Endothelial cell of umbilical vein (primary cell): Measurements from ENCODE around the gene SLC5A2. TPM values are rescaled to one million over a fixed set of nuclear protein-coding genes. Genes with fewer than 3 reads are reported as not detected.

Experiments used
- BruUV-seq: library from RNA; stranded (reverse); fragments of 400-500 nt; replicated peaks from 2 replicates; lab custom pipeline; 2021; lab: Mats Ljungman, UMichigan
- CTCF ChIA-PET: fragments of 300-600, 350-600 bp; sonication (Branson Sonifier 250); formaldehyde crosslinking; loops from one replicate; lab custom pipeline; 2021; ENCODE audit warnings: antibody characterized with exemption, inconsistent platforms; lab: Charles Lee
- POLR2A ChIA-PET: fragments of 300-600, 350-600 bp; sonication (Branson Sonifier 250); formaldehyde crosslinking; loops from one replicate; lab custom pipeline; 2021; ENCODE audit warnings: antibody characterized with exemption, inconsistent platforms; lab: Charles Lee
- DNase-seq: peaks from one replicate; pipeline ENCODE4 v3.0.0-alpha.2; 2011; ENCODE audit warnings: low read depth, low spot score
- FAIRE-seq: peaks from 2 replicates; lab custom pipeline; 2011; peaks lifted over from hg19 to GRCh38; lab: Jason Lieb, UNC
- H2AFZ ChIP-seq: 2 replicates; pipeline ENCODE4 v1.6.0; 2012; ENCODE audit warnings: low read depth, low read length, control low read depth, inconsistent platforms
- H3K27ac ChIP-seq: 2 replicates; pipeline ENCODE4 v1.5.1; 2011; ENCODE audit warnings: low read depth, mild to moderate bottlenecking, control low read depth, low read length, moderate library complexity; ENCODE audit not compliant: insufficient read depth
- H3K27me3 ChIP-seq, 2 experiments: 2 replicates each; pipeline versions ENCODE4 v1.6.0 to v1.6.1; 2011; ENCODE audit warnings: low read length in 2 of 2, mixed read lengths in 1 of 2; ENCODE audit not compliant: control insufficient read depth in 2 of 2, insufficient read depth in 2 of 2
- H3K36me3 ChIP-seq, 2 experiments: 2 replicates in 1 of 2; 3 replicates in 1 of 2; pipeline ENCODE4 v1.5.1; 2011; ENCODE audit warnings: low read length in 2 of 2, mild to moderate bottlenecking in 1 of 2, moderate library complexity in 1 of 2; ENCODE audit not compliant: control insufficient read depth in 2 of 2, insufficient read depth in 2 of 2; ENCODE audit errors: extremely low read depth in 1 of 2
- H3K4me1 ChIP-seq: 3 replicates; pipeline ENCODE4 v1.5.1; 2011; ENCODE audit warnings: mild to moderate bottlenecking, low read length; ENCODE audit not compliant: control insufficient read depth, insufficient read depth; ENCODE audit errors: extremely low read depth
- H3K4me2 ChIP-seq: 2 replicates; pipeline ENCODE4 v1.6.1; 2011; ENCODE audit warnings: low read length, control low read depth, mixed read lengths; ENCODE audit not compliant: insufficient read depth
- H3K4me3 ChIP-seq, 3 experiments: fragments of 200-600 bp in 1 of 3; sonication (generic), shearing (Covaris generic) in 1 of 3; replicated peaks in 1 of 3; 2 replicates each; pipeline ENCODE4 v1.5.1; 2011 to 2016; ENCODE audit warnings: control low read depth in 3 of 3, low read length in 3 of 3, mild to moderate bottlenecking in 2 of 3, inconsistent platforms in 1 of 3, low read depth in 1 of 3, moderate library complexity in 1 of 3; ENCODE audit not compliant: insufficient read depth in 1 of 3
- H3K79me2 ChIP-seq: 2 replicates; pipeline ENCODE4 v1.6.0; 2012; ENCODE audit warnings: low read length, inconsistent platforms; ENCODE audit not compliant: control insufficient read depth, insufficient read depth
- H3K9ac ChIP-seq: replicated peaks from 2 replicates; pipeline ENCODE3; 2011; ENCODE audit warnings: low read length, control low read depth; ENCODE audit not compliant: insufficient read depth; ENCODE audit errors: extremely low read depth
- H3K9me1 ChIP-seq: replicated peaks from 3 replicates; pipeline ENCODE4 v1.6.0; 2011; ENCODE audit warnings: mild to moderate bottlenecking, low read length; ENCODE audit not compliant: control insufficient read depth, insufficient read depth; ENCODE audit errors: extremely low read depth
- H3K9me3 ChIP-seq: replicated peaks from 2 replicates; pipeline ENCODE4 v1.5.1; 2012; ENCODE audit warnings: low read length, inconsistent platforms; ENCODE audit not compliant: control insufficient read depth, insufficient read depth
- H4K20me1 ChIP-seq: replicated peaks from 2 replicates; pipeline ENCODE3; 2011; ENCODE audit warnings: mild to moderate bottlenecking, low read length; ENCODE audit not compliant: control insufficient read depth, insufficient read depth; ENCODE audit errors: extremely low read depth
- CTCF ChIP-seq, 2 donors: IDR thresholded peaks; 1 replicate in 1 of 2; 2 replicates in 1 of 2; pipeline ENCODE4 v1.5.1; 2011; ENCODE audit warnings: low read length in 2 of 2, mild to moderate bottlenecking in 2 of 2, moderate library complexity in 2 of 2, control low read depth in 1 of 2, inconsistent platforms in 1 of 2, low read depth in 1 of 2; ENCODE audit not compliant: insufficient read depth in 1 of 2; ENCODE audit errors: extremely low read depth in 1 of 2
- EZH2 ChIP-seq: IDR thresholded peaks from 2 replicates; pipeline ENCODE4 v1.6.1; 2012; ENCODE audit warnings: borderline replicate concordance, low read depth, mild to moderate bottlenecking, moderate library complexity, low read length, inconsistent platforms; ENCODE audit not compliant: severe bottlenecking
- FOS ChIP-seq: IDR thresholded peaks from 2 replicates; pipeline ENCODE4 v1.6.1; 2011; ENCODE audit warnings: mild to moderate bottlenecking, low read length, moderate library complexity, borderline replicate concordance; ENCODE audit not compliant: insufficient read depth
- GATA2 ChIP-seq: IDR thresholded peaks from 2 replicates; pipeline ENCODE4 v1.7.0; 2011; ENCODE audit warnings: low read depth, mild to moderate bottlenecking, moderate library complexity, mixed read lengths, low read length; ENCODE audit not compliant: insufficient read length, insufficient read depth
- JUN ChIP-seq: IDR thresholded peaks from 2 replicates; pipeline ENCODE4 v1.6.1; 2011; ENCODE audit warnings: borderline replicate concordance, low read depth; ENCODE audit not compliant: insufficient read length, insufficient read depth
- MAX ChIP-seq: IDR thresholded peaks from 2 replicates; pipeline ENCODE4 v1.6.1; 2011; ENCODE audit not compliant: insufficient read depth, insufficient read length
- MYC ChIP-seq: IDR thresholded peaks from one replicate; pipeline ENCODE4 v1.6.1; 2011; ENCODE audit warnings: mild to moderate bottlenecking, low read depth, low read length
- POLR2A ChIP-seq: IDR thresholded peaks from 2 replicates; pipeline ENCODE4 v1.6.1; 2012; ENCODE audit warnings: low read depth, mild to moderate bottlenecking, control low read depth, low read length
- POLR2AphosphoS5 ChIP-seq: IDR thresholded peaks from 2 replicates; pipeline ENCODE4 v1.6.1; 2012; ENCODE audit warnings: low read depth, mild to moderate bottlenecking, control low read depth, low read length, moderate library complexity; ENCODE audit not compliant: insufficient read depth
- dilution Hi-C: fragments of 300-500 bp; cut with MboI; formaldehyde crosslinking; loops from one replicate; pipeline ENCODE4 v1.15.0; 2019; ENCODE audit warnings: low sequenced_read_pairs; ENCODE audit not compliant: extremely low pct_ligation_motif_present
- intact Hi-C: fragments of 100-400 bp; cut with micrococcal nuclease; formaldehyde crosslinking; loops from one replicate; pipeline ENCODE4 v1.10.0; 2022
- polyA plus RNA-seq, 4 experiments: library from polyadenylated mRNA; depleted of rRNA in 3 of 4; stranded (reverse) in 3 of 4; unstranded in 1 of 4; fragments of >200 nt; gene quantifications; 2 replicates each; pipeline versions ENCODE4 v1.2.1 to v1.2.3, GENCODE V29; 2011 to 2012; ENCODE audit warnings: missing spikeins in 1 of 4
- total RNA-seq: library from RNA; stranded (reverse); gene quantifications from 2 replicates; pipeline ENCODE4 v1.2.3, GENCODE V29; 2021

SLC5A2 gene
- total and polyA plus RNA-seq, 2 donors (not counting 3 experiments of a cell fraction or from before 2014, with no cell fraction given) = 0.03 TPM; not detected in 1

GRCh38 chr16:31529108-31529936 lies 46.4 kb downstream of the SLC5A2 start:
- H2AFZ ChIP-seq = no peak overlapping the region

More at GRCh38 chr16:31529108-31529936, 46.4 kb downstream of the SLC5A2 start:
- Histone ChIP-seq H3K4me2 (no peak overlapping the region), H3K27me3 (peaks cover 23 to 28% of the 10 kb centered on the region in 2 experiments), H3K79me2 (no peaks in the 10 kb centered on the region), H4K20me1 (no peaks in the 10 kb centered on the region), H3K36me3 (no peaks in the 10 kb centered on the region), H3K9me3 (no peaks in the 10 kb centered on the region), H3K4me1 (no peaks in the 10 kb centered on the region), H3K9me1 (no peaks in the 10 kb centered on the region), H3K4me3 (no peak overlapping the region), H3K27ac (no peak overlapping the region), H3K9ac (no peak overlapping the region)
- DNase-seq (no peak), FAIRE-seq (no peak)
- ChIA-PET CTCF (no interaction called here), POLR2A (no interaction called here)
- dilution Hi-C loops = no loop called here
- TF ChIP-seq EZH2 = no peak
- TF ChIP-seq POLR2AphosphoS5 = no peak
- TF ChIP-seq MAX = no peak
- TF ChIP-seq JUN = no peak
- TF ChIP-seq POLR2A = no peak
- no peak for TF ChIP-seq GATA2
- TF ChIP-seq FOS = no peak
- no peak for TF ChIP-seq MYC
- TF ChIP-seq CTCF (IDR thresholded peaks at IDR 0.05; ENCODE audit: extremely low read depth in 1 of 2, insufficient read depth in 1 of 2, low read depth in 1 of 2, low read length in 2 of 2) = no peak
- intact Hi-C loops = no loop called here
- no TSS peak for BruUV-seq
